Panc1 (cell line): ENCODE data around the gene CST11. TPM values are rescaled to one million over a fixed set of nuclear protein-coding genes. Genes with fewer than 3 reads are reported as not detected.

Experiments
- ATAC-seq: fragments of 200-7000 bp; cut with Tn5 transposase; 2 replicates; pipeline ENCODE4 v1.9.1; 2020; ENCODE audit warnings: mild to moderate bottlenecking, moderate library complexity
- BruUV-seq: library from RNA; stranded (reverse); fragments of 400-500 nt; replicated peaks from 2 replicates; lab custom pipeline; 2021; lab: Mats Ljungman, UMichigan
- CTCF ChIA-PET: fragments of 300-600 bp; sonication (Branson Sonifier 250); formaldehyde crosslinking; loops from one replicate; lab custom pipeline; 2022; ENCODE audit warnings: antibody characterized with exemption; lab: Charles Lee
- POLR2A ChIA-PET: fragments of 300-600 bp; sonication (Branson Sonifier 250); formaldehyde crosslinking; loops from one replicate; lab custom pipeline; 2022; ENCODE audit warnings: antibody characterized with exemption; lab: Charles Lee
- DNase-seq: peaks from one replicate; pipeline ENCODE4 v3.0.0-alpha.2; 2010; ENCODE audit warnings: low read depth, low spot score
- H3K27ac ChIP-seq: 2 replicates; pipeline ENCODE4 v1.5.1; 2011; ENCODE audit warnings: mild to moderate bottlenecking, low read length, inconsistent platforms
- H3K27me3 ChIP-seq: fragments of 200-500 bp; sonication (Bioruptor generic); 2 replicates; pipeline ENCODE4 v1.6.0; 2014; ENCODE audit warnings: low read length, inconsistent platforms; ENCODE audit not compliant: control insufficient read depth, insufficient read depth
- H3K36me3 ChIP-seq: fragments of 200-500 bp; sonication (Bioruptor generic); 2 replicates; pipeline ENCODE4 v1.5.1; 2014; ENCODE audit warnings: inconsistent platforms, mild to moderate bottlenecking, low read length, moderate library complexity; ENCODE audit not compliant: control insufficient read depth, insufficient read depth
- H3K4me1 ChIP-seq: 2 replicates; pipeline ENCODE4 v1.5.1; 2011; ENCODE audit warnings: inconsistent platforms, mild to moderate bottlenecking, low read length, moderate library complexity; ENCODE audit not compliant: control insufficient read depth, insufficient read depth
- H3K4me3 ChIP-seq, 2 experiments: 2 replicates each; pipeline ENCODE4 v1.5.1; 2011 to 2012; ENCODE audit warnings: low read depth in 2 of 2, low read length in 2 of 2, mild to moderate bottlenecking in 2 of 2, inconsistent platforms in 1 of 2, moderate library complexity in 1 of 2
- H3K9me3 ChIP-seq: fragments of 200-500 bp; sonication (Bioruptor generic); 2 replicates; pipeline ENCODE4 v1.5.1; 2014; ENCODE audit warnings: low read depth, mild to moderate bottlenecking, inconsistent platforms, low read length, moderate library complexity; ENCODE audit not compliant: control insufficient read depth, insufficient read depth
- POLR2AphosphoS5 ChIP-seq: IDR thresholded peaks from 2 replicates; pipeline ENCODE4 v1.6.1; 2012; ENCODE audit warnings: mild to moderate bottlenecking, low read depth, low read length, moderate library complexity
- SIN3A ChIP-seq: IDR thresholded peaks from 2 replicates; pipeline ENCODE4 v1.6.1; 2012; ENCODE audit warnings: low read depth, mild to moderate bottlenecking, low read length, moderate library complexity, borderline replicate concordance; ENCODE audit not compliant: insufficient read depth
- TCF7L2 ChIP-seq: IDR thresholded peaks from 2 replicates; pipeline ENCODE4 v1.6.1; 2011; ENCODE audit warnings: mild to moderate bottlenecking, low read depth, low read length, inconsistent platforms
- in situ Hi-C: cut with HindIII; loops from 2 replicates; pipeline ENCODE4 v1.10.0; 2016; ENCODE audit warnings: low sequenced_read_pairs, low pct_unique_long_range_greater_than_20kb
- intact Hi-C: fragments of 100-400 bp; cut with micrococcal nuclease; formaldehyde crosslinking; loops from one replicate; pipeline ENCODE4 v1.10.0; 2022; ENCODE audit not compliant: unreplicated experiment
- total RNA-seq: library from RNA; stranded (reverse); gene quantifications from one replicate; pipeline ENCODE4 v1.2.1, GENCODE V29; 2021; ENCODE audit not compliant: unreplicated experiment
- TF ChIP-seq, protein P1 (sequence below): fragments of 450-650 bp; IDR thresholded peaks from 2 replicates; pipeline ENCODE4 v1.5.1; 2017; ENCODE audit warnings: mild to moderate bottlenecking
- TF ChIP-seq, protein P2 (sequence below), 2 experiments: IDR thresholded peaks; 2 replicates each; pipeline ENCODE4 v1.6.1; 2011 to 2012; ENCODE audit warnings: low read depth in 2 of 2, control low read depth in 1 of 2, low read length in 1 of 2, mild to moderate bottlenecking in 1 of 2, moderate library complexity in 1 of 2; ENCODE audit not compliant: insufficient read depth in 1 of 2

CST11 gene
- total RNA-seq, 1 experiment from 2014 or later: not detected

DNA sequence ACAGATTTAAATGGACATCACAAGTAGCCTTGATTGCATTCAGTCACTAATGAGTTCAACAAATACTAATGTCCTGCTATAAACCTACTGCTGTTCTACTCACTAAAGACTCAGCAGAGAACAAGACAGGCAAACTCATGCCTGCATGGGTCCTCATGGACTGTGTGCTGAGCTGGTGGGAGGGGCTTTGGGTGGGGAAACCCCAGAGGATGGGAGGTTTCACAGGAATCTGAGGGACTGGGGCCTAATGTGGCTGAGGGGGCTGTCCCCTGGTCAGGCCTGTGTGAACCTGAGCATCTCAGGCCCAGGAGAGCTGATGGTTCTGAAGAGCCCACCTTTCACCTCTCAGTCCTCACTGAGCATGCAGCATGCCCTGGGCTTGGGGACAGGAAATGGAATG, 39.6 kb upstream of the CST11 start:
- Histone ChIP-seq H3K27me3 (no peaks in the 10 kb centered on the region), H3K27ac (no peak overlapping the region), H3K9me3 (no peaks in the 10 kb centered on the region), H3K4me3 (no peak overlapping the region), H3K36me3 (no peaks in the 10 kb centered on the region), H3K4me1 (no peaks in the 10 kb centered on the region)
- in situ Hi-C loops (no loop called here), intact Hi-C loops (no loop called here)
- DNase-seq (no peak), ATAC-seq (peak; percentile 17; the same call in 1 of the 2 replicates)
- CTCF ChIA-PET: no interaction called here
- BruUV-seq: no TSS peak
- TF ChIP-seq POLR2AphosphoS5: no peak
- POLR2A ChIA-PET: no interaction called here

DNA sequence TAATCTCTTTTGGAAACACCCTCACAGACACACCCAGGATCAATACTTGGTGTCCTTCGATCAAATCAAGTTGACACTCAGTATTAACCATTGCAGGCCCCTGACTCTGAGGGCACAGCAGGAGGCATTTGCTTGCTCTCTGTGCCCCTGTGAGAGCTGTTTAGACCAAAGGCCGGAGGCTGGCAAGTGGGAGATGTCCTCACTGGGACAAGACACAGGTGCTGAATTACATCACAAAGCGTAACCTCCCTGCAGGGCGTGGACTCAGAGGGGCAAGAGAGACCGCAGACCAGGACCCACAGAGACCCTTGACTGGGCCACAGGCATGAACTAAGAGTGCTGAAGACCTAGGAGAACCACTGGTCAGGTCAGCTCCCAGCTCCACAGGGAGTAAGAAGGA, 38.1 kb upstream of the CST11 start, which contains the start of gene CST8:
Gene CST8 (plus strand): TSS at position 301 of the 400 bp plus-strand sequence. CDS start 551 bp downstream, outside the sequence.
- BruUV-seq: no TSS peak
- in situ Hi-C loops: no loop called here
- Histone ChIP-seq H3K27me3 (no peaks in the 10 kb centered on the region), H3K4me1 (no peaks in the 10 kb centered on the region), H3K27ac (no peak within 1 kb of the TSS), H3K36me3 (no peaks in the 10 kb centered on the region), H3K4me3 (no peak within 1 kb of the TSS), H3K9me3 (no peaks in the 10 kb centered on the region)
- ChIA-PET CTCF (no interaction called here), POLR2A (no interaction called here)
- ATAC-seq: no peak
- intact Hi-C loops: no loop called here
- TF ChIP-seq, protein P1, sequence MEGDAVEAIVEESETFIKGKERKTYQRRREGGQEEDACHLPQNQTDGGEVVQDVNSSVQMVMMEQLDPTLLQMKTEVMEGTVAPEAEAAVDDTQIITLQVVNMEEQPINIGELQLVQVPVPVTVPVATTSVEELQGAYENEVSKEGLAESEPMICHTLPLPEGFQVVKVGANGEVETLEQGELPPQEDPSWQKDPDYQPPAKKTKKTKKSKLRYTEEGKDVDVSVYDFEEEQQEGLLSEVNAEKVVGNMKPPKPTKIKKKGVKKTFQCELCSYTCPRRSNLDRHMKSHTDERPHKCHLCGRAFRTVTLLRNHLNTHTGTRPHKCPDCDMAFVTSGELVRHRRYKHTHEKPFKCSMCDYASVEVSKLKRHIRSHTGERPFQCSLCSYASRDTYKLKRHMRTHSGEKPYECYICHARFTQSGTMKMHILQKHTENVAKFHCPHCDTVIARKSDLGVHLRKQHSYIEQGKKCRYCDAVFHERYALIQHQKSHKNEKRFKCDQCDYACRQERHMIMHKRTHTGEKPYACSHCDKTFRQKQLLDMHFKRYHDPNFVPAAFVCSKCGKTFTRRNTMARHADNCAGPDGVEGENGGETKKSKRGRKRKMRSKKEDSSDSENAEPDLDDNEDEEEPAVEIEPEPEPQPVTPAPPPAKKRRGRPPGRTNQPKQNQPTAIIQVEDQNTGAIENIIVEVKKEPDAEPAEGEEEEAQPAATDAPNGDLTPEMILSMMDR: no peak
- TF ChIP-seq TCF7L2: no peak
- TF ChIP-seq SIN3A: no peak
- no peak for TF ChIP-seq POLR2AphosphoS5
- TF ChIP-seq, protein P2, sequence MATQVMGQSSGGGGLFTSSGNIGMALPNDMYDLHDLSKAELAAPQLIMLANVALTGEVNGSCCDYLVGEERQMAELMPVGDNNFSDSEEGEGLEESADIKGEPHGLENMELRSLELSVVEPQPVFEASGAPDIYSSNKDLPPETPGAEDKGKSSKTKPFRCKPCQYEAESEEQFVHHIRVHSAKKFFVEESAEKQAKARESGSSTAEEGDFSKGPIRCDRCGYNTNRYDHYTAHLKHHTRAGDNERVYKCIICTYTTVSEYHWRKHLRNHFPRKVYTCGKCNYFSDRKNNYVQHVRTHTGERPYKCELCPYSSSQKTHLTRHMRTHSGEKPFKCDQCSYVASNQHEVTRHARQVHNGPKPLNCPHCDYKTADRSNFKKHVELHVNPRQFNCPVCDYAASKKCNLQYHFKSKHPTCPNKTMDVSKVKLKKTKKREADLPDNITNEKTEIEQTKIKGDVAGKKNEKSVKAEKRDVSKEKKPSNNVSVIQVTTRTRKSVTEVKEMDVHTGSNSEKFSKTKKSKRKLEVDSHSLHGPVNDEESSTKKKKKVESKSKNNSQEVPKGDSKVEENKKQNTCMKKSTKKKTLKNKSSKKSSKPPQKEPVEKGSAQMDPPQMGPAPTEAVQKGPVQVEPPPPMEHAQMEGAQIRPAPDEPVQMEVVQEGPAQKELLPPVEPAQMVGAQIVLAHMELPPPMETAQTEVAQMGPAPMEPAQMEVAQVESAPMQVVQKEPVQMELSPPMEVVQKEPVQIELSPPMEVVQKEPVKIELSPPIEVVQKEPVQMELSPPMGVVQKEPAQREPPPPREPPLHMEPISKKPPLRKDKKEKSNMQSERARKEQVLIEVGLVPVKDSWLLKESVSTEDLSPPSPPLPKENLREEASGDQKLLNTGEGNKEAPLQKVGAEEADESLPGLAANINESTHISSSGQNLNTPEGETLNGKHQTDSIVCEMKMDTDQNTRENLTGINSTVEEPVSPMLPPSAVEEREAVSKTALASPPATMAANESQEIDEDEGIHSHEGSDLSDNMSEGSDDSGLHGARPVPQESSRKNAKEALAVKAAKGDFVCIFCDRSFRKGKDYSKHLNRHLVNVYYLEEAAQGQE (IDR thresholded peaks at IDR 0.05; ENCODE audit: insufficient read depth in 1 of 2, low read depth in 2 of 2, low read length in 1 of 2): no peak
- DNase-seq: no peak

DNA sequence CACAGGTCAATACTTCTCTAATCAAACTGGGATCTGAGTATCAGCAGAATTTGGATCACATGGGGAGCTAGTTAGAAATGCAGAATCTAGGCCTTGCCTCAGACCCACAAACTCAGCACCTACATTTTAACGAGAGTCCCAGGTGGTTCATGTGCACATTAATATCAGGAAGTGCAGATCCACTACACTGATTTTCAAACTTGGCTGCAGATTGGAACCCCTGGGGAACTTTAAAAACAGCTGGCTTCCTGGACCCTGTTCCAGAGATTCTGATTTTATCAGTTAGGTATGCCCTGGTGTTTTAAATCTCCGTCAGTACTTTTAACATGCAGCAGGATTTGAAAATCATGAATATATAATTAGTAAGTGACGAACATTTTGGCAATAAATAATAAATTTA, 36.3 kb upstream of the CST11 start:
- Histone ChIP-seq H3K27ac (no peak overlapping the region), H3K9me3 (no peaks in the 10 kb centered on the region), H3K4me3 (no peak overlapping the region), H3K27me3 (no peaks in the 10 kb centered on the region), H3K36me3 (no peaks in the 10 kb centered on the region), H3K4me1 (no peaks in the 10 kb centered on the region)
- in situ Hi-C loops (no loop called here), intact Hi-C loops (no loop called here)
- DNase-seq (no peak), ATAC-seq (no peak)
- ChIA-PET CTCF (no interaction called here), POLR2A (no interaction called here)
- no peak for TF ChIP-seq POLR2AphosphoS5
- TF ChIP-seq SIN3A: no peak
- TF ChIP-seq, protein P1: no peak
- BruUV-seq: no TSS peak
